ENCODE measurements around the gene TSPAN9.
A peak's percentile ranks its signal among the peaks of the same experiment; 100 is the strongest.

Gene TSPAN9

GRCh38 chr12:3113671-3114325, 36.6 kb downstream of the TSPAN9 start:
- TF ChIP-seq CTCF (IDR thresholded peaks at IDR 0.05; ENCODE audit: low read depth, low read length, missing control alignments): no peak
- in situ Hi-C loops (cut with HindIII; ENCODE audit: low sequenced_read_pairs): no loop called here
- H3K4me3 ChIP-seq (ENCODE audit: low read depth, low read length): no peak overlapping the region
- no peak for DNase-seq (ENCODE audit: low read depth)

DNA sequence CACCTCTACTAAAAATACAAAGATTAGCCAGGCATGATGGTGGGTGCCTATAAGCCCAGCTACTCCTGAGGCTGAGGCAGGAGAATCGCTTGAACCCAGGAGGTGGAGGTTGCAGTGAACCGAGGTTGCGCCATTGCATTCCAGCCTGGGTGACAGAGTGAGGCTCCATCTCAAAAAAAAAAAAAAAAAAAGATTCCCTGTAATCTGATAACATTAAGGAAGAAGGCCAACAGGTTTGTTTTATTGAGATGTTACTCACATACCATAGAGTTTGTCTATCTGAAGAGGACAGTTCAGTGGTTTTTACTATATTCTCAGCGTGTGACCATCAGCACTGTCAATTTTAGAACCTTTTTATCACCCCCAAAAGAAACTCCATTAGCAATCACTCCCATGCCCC, 37.5 kb downstream of the TSPAN9 start:
- TF ChIP-seq CTCF (IDR thresholded peaks at IDR 0.05; ENCODE audit: low read depth, low read length, missing control alignments): no peak
- H3K4me3 ChIP-seq (ENCODE audit: low read depth, low read length): no peak overlapping the region
- no peak for DNase-seq (ENCODE audit: low read depth)
- in situ Hi-C loops (cut with HindIII; ENCODE audit: low sequenced_read_pairs): no loop called here

DNA sequence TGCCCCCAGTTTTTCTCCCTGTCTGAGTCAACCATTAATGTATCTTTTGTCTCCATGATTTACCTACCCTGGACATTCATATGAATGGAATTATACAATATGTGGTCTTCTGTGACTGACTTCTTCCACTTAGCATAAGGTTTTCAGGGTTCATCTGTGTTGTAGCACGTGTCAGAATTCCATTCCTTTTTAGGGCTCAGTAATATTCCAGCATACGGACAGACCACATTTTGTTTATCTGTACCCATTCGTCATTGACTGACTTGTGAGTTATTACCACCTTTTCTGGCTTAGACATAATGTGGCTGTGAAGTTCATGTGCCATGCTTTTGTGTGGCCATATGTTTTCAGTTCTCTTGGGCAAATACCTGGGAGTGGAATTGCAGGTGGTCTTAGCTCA, 37.9 kb downstream of the TSPAN9 start:
- TF ChIP-seq CTCF (IDR thresholded peaks at IDR 0.05; ENCODE audit: low read depth, low read length, missing control alignments): no peak
- DNase-seq (ENCODE audit: low read depth): no peak
- H3K4me3 ChIP-seq (ENCODE audit: low read depth, low read length): no peak overlapping the region
- in situ Hi-C loops (cut with HindIII; ENCODE audit: low sequenced_read_pairs): no loop called here

GRCh38 chr12:3116106-3116844, 39.1 kb downstream of the TSPAN9 start:
- H3K4me3 ChIP-seq (ENCODE audit: low read depth, low read length): no peak overlapping the region
- no peak for DNase-seq (ENCODE audit: low read depth)
- in situ Hi-C loops (cut with HindIII; ENCODE audit: low sequenced_read_pairs): no loop called here
- no peak for TF ChIP-seq CTCF (IDR thresholded peaks at IDR 0.05; ENCODE audit: low read depth, low read length, missing control alignments)

DNA sequence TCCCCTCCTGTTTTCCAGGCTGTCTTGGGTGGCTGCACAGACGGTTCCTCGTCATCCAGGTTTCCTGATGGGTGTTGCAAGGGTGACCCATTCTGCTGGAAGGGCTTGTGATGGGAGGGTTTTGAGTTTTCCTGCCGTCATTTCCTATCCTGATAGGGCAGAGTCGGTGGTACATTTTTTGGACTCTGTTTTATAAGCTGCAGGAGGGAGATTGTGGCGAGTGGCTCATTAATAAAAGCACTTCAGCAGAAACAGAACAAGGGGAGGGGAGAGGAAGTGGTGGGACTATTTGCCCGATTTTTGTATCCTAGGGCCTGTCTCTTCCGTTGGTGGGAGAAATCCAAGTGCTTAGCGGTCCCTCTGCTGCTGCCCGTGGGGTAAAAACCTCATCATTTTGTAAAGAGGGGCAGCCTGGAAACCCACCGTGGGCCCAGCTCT, 40.0 kb downstream of the TSPAN9 start:
- H3K4me3 ChIP-seq (ENCODE audit: low read depth, low read length): peak overlapping the region; percentile 20
- peak; percentile 95 for DNase-seq (ENCODE audit: low read depth)
- no peak for TF ChIP-seq CTCF (IDR thresholded peaks at IDR 0.05; ENCODE audit: low read depth, low read length, missing control alignments)
- in situ Hi-C loops (cut with HindIII; ENCODE audit: low sequenced_read_pairs): no loop called here

- in situ Hi-C loops (cut with HindIII; ENCODE audit: low sequenced_read_pairs): no loop called here
- TF ChIP-seq CTCF (IDR thresholded peaks at IDR 0.05; ENCODE audit: low read depth, low read length, missing control alignments): no peak
- peak overlapping the region; percentile 20 for H3K4me3 ChIP-seq (ENCODE audit: low read depth, low read length)
- peak; percentile 97 for DNase-seq (ENCODE audit: low read depth)
Measured at GRCh38 chr12:3117591-3118015, 40.4 kb downstream of the TSPAN9 start.
